ENCODE measurements around the gene KIAA0825. TPM values are rescaled to one million over a fixed set of nuclear protein-coding genes. Genes with fewer than 3 reads are reported as not detected.

Gene KIAA0825
- total and polyA plus RNA-seq, 2 experiments from 2014 or later, result 1.7 to 1.8 TPM

- ATAC-seq (no peak), DNase-seq (ENCODE audit: low spot score) (no peak)
- Histone ChIP-seq H3K79me2 (replicated peaks; ENCODE audit: insufficient read depth) (no peaks in the 10 kb centered on the region), H3K4me2 (no peak overlapping the region), H3F3A (replicated peaks; ENCODE audit: low read depth) (no peaks in the 10 kb centered on the region), H3K36me3 (ENCODE audit: insufficient read depth) (no peaks in the 10 kb centered on the region), H2AFZ (no peak overlapping the region), H4K20me1 (replicated peaks; ENCODE audit: insufficient read depth) (no peaks in the 10 kb centered on the region), H3K27me3 (ENCODE audit: insufficient read depth) (no peaks in the 10 kb centered on the region), H3K4me1 (ENCODE audit: insufficient read depth) (no peaks in the 10 kb centered on the region), H3K27ac (ENCODE audit: low read depth) (no peak overlapping the region), H3K9me2 (ENCODE audit: insufficient read depth) (no peaks in the 10 kb centered on the region), H3K4me3 (no peak overlapping the region)
- Mint-ChIP-seq H3K27ac (peak overlapping the region; percentile 57; the same call in 1 of the 2 replicates), H3K4me1 (peaks cover 7% of the 10 kb centered on the region; the same call in 2 of the 3 replicates), H3K27me3 (ENCODE audit: insufficient read depth, low read depth, poor library complexity) (no peaks in the 10 kb centered on the region), H3K4me3 (no peak overlapping the region), H3K36me3 (ENCODE audit: low read depth) (no peaks in the 10 kb centered on the region), H3K9me3 (no peaks in the 10 kb centered on the region)
- no peak for TF ChIP-seq ZNF331 (CRISPR knock-in tag; IDR thresholded peaks at IDR 0.05; ENCODE audit: low read depth)
- TF ChIP-seq, protein P1, sequence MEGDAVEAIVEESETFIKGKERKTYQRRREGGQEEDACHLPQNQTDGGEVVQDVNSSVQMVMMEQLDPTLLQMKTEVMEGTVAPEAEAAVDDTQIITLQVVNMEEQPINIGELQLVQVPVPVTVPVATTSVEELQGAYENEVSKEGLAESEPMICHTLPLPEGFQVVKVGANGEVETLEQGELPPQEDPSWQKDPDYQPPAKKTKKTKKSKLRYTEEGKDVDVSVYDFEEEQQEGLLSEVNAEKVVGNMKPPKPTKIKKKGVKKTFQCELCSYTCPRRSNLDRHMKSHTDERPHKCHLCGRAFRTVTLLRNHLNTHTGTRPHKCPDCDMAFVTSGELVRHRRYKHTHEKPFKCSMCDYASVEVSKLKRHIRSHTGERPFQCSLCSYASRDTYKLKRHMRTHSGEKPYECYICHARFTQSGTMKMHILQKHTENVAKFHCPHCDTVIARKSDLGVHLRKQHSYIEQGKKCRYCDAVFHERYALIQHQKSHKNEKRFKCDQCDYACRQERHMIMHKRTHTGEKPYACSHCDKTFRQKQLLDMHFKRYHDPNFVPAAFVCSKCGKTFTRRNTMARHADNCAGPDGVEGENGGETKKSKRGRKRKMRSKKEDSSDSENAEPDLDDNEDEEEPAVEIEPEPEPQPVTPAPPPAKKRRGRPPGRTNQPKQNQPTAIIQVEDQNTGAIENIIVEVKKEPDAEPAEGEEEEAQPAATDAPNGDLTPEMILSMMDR (conservative IDR thresholded peaks at IDR 0.05; ENCODE audit: low read depth in 2 of 2), result no peak
- TF ChIP-seq CREB1 (CRISPR knock-in tag; IDR thresholded peaks at IDR 0.05; ENCODE audit: low read depth), result no peak
- no peak for TF ChIP-seq ZNF462 (CRISPR knock-in tag; IDR thresholded peaks at IDR 0.05)
- no peak for TF ChIP-seq POLR2AphosphoS5 (IDR thresholded peaks at IDR 0.05; ENCODE audit: low read depth)
- TF ChIP-seq EZH2 (IDR thresholded peaks at IDR 0.05; ENCODE audit: low read depth, unreplicated experiment), result no peak
- TF ChIP-seq ZNF114 (CRISPR knock-in tag; IDR thresholded peaks at IDR 0.05), result no peak
- TF ChIP-seq ETS1 (IDR thresholded peaks at IDR 0.05), result no peak
- TF ChIP-seq NANOG (IDR thresholded peaks at IDR 0.05; ENCODE audit: borderline replicate concordance), result no peak
- no peak for TF ChIP-seq JUNB (IDR thresholded peaks at IDR 0.05; ENCODE audit: unreplicated experiment)
Observed at GRCh38 chr5:94523018-94523417, 95.4 kb downstream of the KIAA0825 start.

Data from GM23338 (cell line).